ENCODE results near the gene L3MBTL4.

The L3MBTL4 gene

GRCh38 chr18:5973099-5973498, 441.6 kb downstream of the L3MBTL4 start:
- no peak overlapping the region for H3K56ac ChIP-seq (ENCODE audit: low read length)

DNA sequence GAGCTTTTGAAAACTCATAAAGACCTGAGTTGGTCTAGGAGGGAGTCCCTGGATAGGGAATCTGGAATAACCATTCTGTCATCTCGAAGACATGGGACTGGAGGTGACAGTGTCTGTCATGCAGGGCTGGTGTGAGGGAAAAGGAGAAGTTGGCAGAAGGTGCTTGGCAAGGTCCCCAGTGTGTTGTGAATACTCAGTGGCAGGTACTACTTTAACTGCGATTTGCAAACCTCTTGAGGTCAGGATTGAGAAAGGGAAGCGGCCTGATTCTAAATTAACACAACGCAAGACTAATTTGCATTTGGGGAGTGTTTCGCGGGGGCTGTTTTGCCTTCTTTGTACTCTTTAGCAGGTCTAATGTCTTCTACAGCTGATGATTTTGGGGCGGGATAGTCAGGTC, 442.4 kb downstream of the L3MBTL4 start:
- no peaks in the 10 kb centered on the region for H3K36me3 ChIP-seq (ENCODE audit: control insufficient read depth, insufficient read depth, low read length)
- H3K4ac ChIP-seq (ENCODE audit: low read depth, low read length): no peak overlapping the region
- H2BK120ac ChIP-seq (ENCODE audit: low read depth, low read length): no peak overlapping the region
- no peak overlapping the region for H3K56ac ChIP-seq (ENCODE audit: low read length)
- H3K4me1 ChIP-seq (ENCODE audit: control insufficient read depth, low read depth, low read length): peaks cover 5% of the 10 kb centered on the region
- no peak overlapping the region for H2BK15ac ChIP-seq (replicated peaks; ENCODE audit: low read depth)
- H3K27me3 ChIP-seq (ENCODE audit: insufficient read depth, low read length, poor library complexity): no peaks in the 10 kb centered on the region
- H3K79me2 ChIP-seq (ENCODE audit: control insufficient read depth, insufficient read depth, low read length): no peaks in the 10 kb centered on the region
- no peak overlapping the region for H3K23ac ChIP-seq (ENCODE audit: low read length)
- H3K79me1 ChIP-seq (ENCODE audit: low read length): no peaks in the 10 kb centered on the region
- DNase-seq: no peak
- WGBS (ENCODE audit: extremely low coverage, insufficient coverage, low lambda C conversion rate): no CpG with 5 or more reads among the region's 7 CpGs
- no peak overlapping the region for H3K4me2 ChIP-seq (ENCODE audit: low read length)
- no peak overlapping the region for H3K18ac ChIP-seq (ENCODE audit: low read length)
- no peak overlapping the region for H2AK5ac ChIP-seq (ENCODE audit: low read length)
- no peak overlapping the region for H4K5ac ChIP-seq (ENCODE audit: low read length)
- no peak overlapping the region for H3K9ac ChIP-seq (ENCODE audit: low read length)
- no peak overlapping the region for H2BK5ac ChIP-seq (ENCODE audit: low read length)
- no peak overlapping the region for H4K8ac ChIP-seq (ENCODE audit: low read depth, low read length)
- no peak overlapping the region for H3K4me3 ChIP-seq (ENCODE audit: low read length)
- no peak overlapping the region for H3K27ac ChIP-seq (ENCODE audit: low read depth, low read length)

More at GRCh38 chr18:5973099-5973498, 441.6 kb downstream of the L3MBTL4 start:
- no peak overlapping the region for H3K27ac ChIP-seq (ENCODE audit: low read depth, low read length)
- no peak overlapping the region for H3K18ac ChIP-seq (ENCODE audit: low read length)
- no peaks in the 10 kb centered on the region for H3K36me3 ChIP-seq (ENCODE audit: control insufficient read depth, insufficient read depth, low read length)
- H2BK15ac ChIP-seq (replicated peaks; ENCODE audit: low read depth): no peak overlapping the region
- peaks cover 8% of the 10 kb centered on the region for H3K4me1 ChIP-seq (ENCODE audit: control insufficient read depth, low read depth, low read length)
- no peaks in the 10 kb centered on the region for H3K79me1 ChIP-seq (ENCODE audit: low read length)
- H3K79me2 ChIP-seq (ENCODE audit: control insufficient read depth, insufficient read depth, low read length): no peaks in the 10 kb centered on the region
- H2BK5ac ChIP-seq (ENCODE audit: low read length): no peak overlapping the region
- whole genome bisulfite sequencing (ENCODE audit: extremely low coverage, insufficient coverage, low lambda C conversion rate): no CpG with 5 or more reads among the region's 3 CpGs
- no peak for DNase-seq
- H3K9ac ChIP-seq (ENCODE audit: low read length): no peak overlapping the region
- H2BK120ac ChIP-seq (ENCODE audit: low read depth, low read length): no peak overlapping the region
- no peak overlapping the region for H3K4ac ChIP-seq (ENCODE audit: low read depth, low read length)
- H3K23ac ChIP-seq (ENCODE audit: low read length): no peak overlapping the region
- no peak overlapping the region for H3K4me2 ChIP-seq (ENCODE audit: low read length)
- H3K4me3 ChIP-seq (ENCODE audit: low read length): no peak overlapping the region
- no peak overlapping the region for H4K5ac ChIP-seq (ENCODE audit: low read length)
- no peak overlapping the region for H4K8ac ChIP-seq (ENCODE audit: low read depth, low read length)
- H2AK5ac ChIP-seq (ENCODE audit: low read length): no peak overlapping the region
- H3K27me3 ChIP-seq (ENCODE audit: insufficient read depth, low read length, poor library complexity): no peaks in the 10 kb centered on the region

DNA sequence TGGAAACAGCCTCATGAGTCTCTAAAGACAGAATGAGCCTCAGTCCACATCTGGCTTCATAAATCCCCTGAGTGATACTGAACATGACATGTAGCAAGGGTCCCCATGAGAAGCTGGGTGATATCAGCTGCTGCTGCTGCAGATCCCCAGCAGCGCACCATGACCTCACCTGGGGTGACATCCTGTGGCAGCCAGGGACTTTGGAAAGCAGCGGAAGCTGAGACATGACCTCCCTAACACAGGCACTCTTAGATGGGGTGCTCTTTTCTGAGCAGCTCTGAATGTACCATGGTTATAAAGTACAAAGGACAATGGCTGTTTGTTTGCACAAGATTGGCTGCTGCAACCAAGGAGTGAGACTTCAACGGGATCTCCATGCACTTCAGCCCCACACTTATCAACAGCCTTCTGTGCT, 444.7 kb downstream of the L3MBTL4 start:
- H2BK15ac ChIP-seq (replicated peaks; ENCODE audit: low read depth): no peak overlapping the region
- H3K27me3 ChIP-seq (ENCODE audit: insufficient read depth, low read length, poor library complexity): no peaks in the 10 kb centered on the region
- no peak overlapping the region for H3K9ac ChIP-seq (ENCODE audit: low read length)
- DNase-seq: peak; percentile 29
- no peak overlapping the region for H3K4me2 ChIP-seq (ENCODE audit: low read length)
- no peak overlapping the region for H2BK120ac ChIP-seq (ENCODE audit: low read depth, low read length)
- no peak overlapping the region for H3K4ac ChIP-seq (ENCODE audit: low read depth, low read length)
- H3K27ac ChIP-seq (ENCODE audit: low read depth, low read length): no peak overlapping the region
- no peak overlapping the region for H3K56ac ChIP-seq (ENCODE audit: low read length)
- H4K8ac ChIP-seq (ENCODE audit: low read depth, low read length): no peak overlapping the region
- H4K5ac ChIP-seq (ENCODE audit: low read length): no peak overlapping the region
- H2AK5ac ChIP-seq (ENCODE audit: low read length): no peak overlapping the region
- H3K4me3 ChIP-seq (ENCODE audit: low read length): no peak overlapping the region
- no peak overlapping the region for H3K18ac ChIP-seq (ENCODE audit: low read length)
- no peaks in the 10 kb centered on the region for H3K79me2 ChIP-seq (ENCODE audit: control insufficient read depth, insufficient read depth, low read length)
- H3K23ac ChIP-seq (ENCODE audit: low read length): no peak overlapping the region
- peaks cover 2% of the 10 kb centered on the region for H3K4me1 ChIP-seq (ENCODE audit: control insufficient read depth, low read depth, low read length)
- H3K79me1 ChIP-seq (ENCODE audit: low read length): no peaks in the 10 kb centered on the region
- no peak overlapping the region for H2BK5ac ChIP-seq (ENCODE audit: low read length)
- H3K36me3 ChIP-seq (ENCODE audit: control insufficient read depth, insufficient read depth, low read length): no peaks in the 10 kb centered on the region
- WGBS (ENCODE audit: extremely low coverage, insufficient coverage, low lambda C conversion rate): no CpG with 5 or more reads among the region's 3 CpGs

- H2BK120ac ChIP-seq (ENCODE audit: low read depth, low read length): no peak overlapping the region
- H3K27ac ChIP-seq (ENCODE audit: low read depth, low read length): no peak overlapping the region
- H3K36me3 ChIP-seq (ENCODE audit: control insufficient read depth, insufficient read depth, low read length): no peaks in the 10 kb centered on the region
- H3K4me2 ChIP-seq (ENCODE audit: low read length): no peak overlapping the region
- no peak overlapping the region for H3K9ac ChIP-seq (ENCODE audit: low read length)
- H3K4me3 ChIP-seq (ENCODE audit: low read length): no peak overlapping the region
- H3K23ac ChIP-seq (ENCODE audit: low read length): no peak overlapping the region
- no peaks in the 10 kb centered on the region for H3K79me2 ChIP-seq (ENCODE audit: control insufficient read depth, insufficient read depth, low read length)
- WGBS (ENCODE audit: extremely low coverage, insufficient coverage, low lambda C conversion rate): no CpG with 5 or more reads among the region's 16 CpGs
- H2BK15ac ChIP-seq (replicated peaks; ENCODE audit: low read depth): no peak overlapping the region
- H3K56ac ChIP-seq (ENCODE audit: low read length): no peak overlapping the region
- no peak overlapping the region for H3K18ac ChIP-seq (ENCODE audit: low read length)
- H3K79me1 ChIP-seq (ENCODE audit: low read length): no peaks in the 10 kb centered on the region
- DNase-seq: no peak
- H3K27me3 ChIP-seq (ENCODE audit: insufficient read depth, low read length, poor library complexity): no peaks in the 10 kb centered on the region
- H2BK5ac ChIP-seq (ENCODE audit: low read length): no peak overlapping the region
- H4K8ac ChIP-seq (ENCODE audit: low read depth, low read length): no peak overlapping the region
- H3K4ac ChIP-seq (ENCODE audit: low read depth, low read length): no peak overlapping the region
- H2AK5ac ChIP-seq (ENCODE audit: low read length): no peak overlapping the region
- no peak overlapping the region for H4K5ac ChIP-seq (ENCODE audit: low read length)
- peaks cover 2% of the 10 kb centered on the region for H3K4me1 ChIP-seq (ENCODE audit: control insufficient read depth, low read depth, low read length)
Observed at GRCh38 chr18:5969355-5969988, 445.2 kb downstream of the L3MBTL4 start.

DNA sequence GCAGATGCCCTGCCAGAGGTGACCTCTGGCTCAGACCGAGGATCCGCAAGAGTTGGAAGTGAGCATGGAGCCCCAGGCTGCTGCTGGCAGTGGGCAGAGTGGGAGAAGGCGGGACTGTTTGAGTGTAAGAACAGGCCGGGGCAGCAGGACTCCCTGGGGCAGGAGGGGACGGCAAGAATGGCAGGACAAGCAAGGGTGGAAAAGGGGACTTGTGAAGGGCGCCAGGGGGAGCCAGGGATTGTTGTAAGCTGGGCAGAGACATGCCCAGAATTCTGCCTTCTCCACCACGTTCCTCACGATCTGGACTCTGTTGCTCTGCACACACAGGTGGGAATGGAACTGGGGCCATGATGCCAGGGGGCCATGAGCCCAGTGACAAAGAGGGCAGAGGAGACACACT, 447.0 kb downstream of the L3MBTL4 start:
- H3K4me1 ChIP-seq (ENCODE audit: control insufficient read depth, low read depth, low read length): peaks cover 2% of the 10 kb centered on the region
- no peak overlapping the region for H3K4me2 ChIP-seq (ENCODE audit: low read length)
- H3K23ac ChIP-seq (ENCODE audit: low read length): no peak overlapping the region
- no CpG with 5 or more reads among the region's 8 CpGs for WGBS (ENCODE audit: extremely low coverage, insufficient coverage, low lambda C conversion rate)
- no peak overlapping the region for H4K8ac ChIP-seq (ENCODE audit: low read depth, low read length)
- no peak overlapping the region for H3K4ac ChIP-seq (ENCODE audit: low read depth, low read length)
- no peaks in the 10 kb centered on the region for H3K79me1 ChIP-seq (ENCODE audit: low read length)
- H3K56ac ChIP-seq (ENCODE audit: low read length): no peak overlapping the region
- H4K5ac ChIP-seq (ENCODE audit: low read length): no peak overlapping the region
- H3K27ac ChIP-seq (ENCODE audit: low read depth, low read length): no peak overlapping the region
- H3K9ac ChIP-seq (ENCODE audit: low read length): no peak overlapping the region
- no peak overlapping the region for H3K4me3 ChIP-seq (ENCODE audit: low read length)
- no peaks in the 10 kb centered on the region for H3K79me2 ChIP-seq (ENCODE audit: control insufficient read depth, insufficient read depth, low read length)
- no peak overlapping the region for H2AK5ac ChIP-seq (ENCODE audit: low read length)
- H2BK15ac ChIP-seq (replicated peaks; ENCODE audit: low read depth): no peak overlapping the region
- H3K27me3 ChIP-seq (ENCODE audit: insufficient read depth, low read length, poor library complexity): no peaks in the 10 kb centered on the region
- H2BK120ac ChIP-seq (ENCODE audit: low read depth, low read length): no peak overlapping the region
- no peak overlapping the region for H3K18ac ChIP-seq (ENCODE audit: low read length)
- H3K36me3 ChIP-seq (ENCODE audit: control insufficient read depth, insufficient read depth, low read length): no peaks in the 10 kb centered on the region
- H2BK5ac ChIP-seq (ENCODE audit: low read length): no peak overlapping the region
- no peak for DNase-seq

DNA sequence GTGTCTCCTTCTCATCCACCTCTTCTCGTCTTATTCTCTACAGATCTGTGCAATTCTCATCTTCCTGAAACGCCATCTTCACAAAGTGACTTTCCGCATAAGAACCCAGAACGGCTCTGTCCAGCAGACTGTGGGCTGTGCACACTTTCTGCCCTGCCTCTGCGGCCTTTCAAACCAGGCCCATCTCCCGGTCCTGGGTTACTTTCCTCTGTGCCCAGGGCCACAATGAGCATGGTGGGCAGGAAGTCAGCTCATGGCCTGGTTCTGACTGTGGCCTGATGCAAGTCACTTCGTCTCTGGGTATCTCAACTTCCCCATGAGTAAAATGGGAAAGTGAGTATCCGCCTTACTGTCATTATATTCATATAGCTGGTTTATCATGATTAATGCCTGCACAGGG, 447.7 kb downstream of the L3MBTL4 start:
- H2BK15ac ChIP-seq (replicated peaks; ENCODE audit: low read depth): no peak overlapping the region
- no peak overlapping the region for H3K9ac ChIP-seq (ENCODE audit: low read length)
- no peak overlapping the region for H3K56ac ChIP-seq (ENCODE audit: low read length)
- no peak overlapping the region for H3K18ac ChIP-seq (ENCODE audit: low read length)
- no peaks in the 10 kb centered on the region for H3K27me3 ChIP-seq (ENCODE audit: insufficient read depth, low read length, poor library complexity)
- H2BK5ac ChIP-seq (ENCODE audit: low read length): no peak overlapping the region
- WGBS (ENCODE audit: extremely low coverage, insufficient coverage, low lambda C conversion rate): no CpG with 5 or more reads among the region's 8 CpGs
- H3K79me1 ChIP-seq (ENCODE audit: low read length): no peaks in the 10 kb centered on the region
- no peaks in the 10 kb centered on the region for H3K79me2 ChIP-seq (ENCODE audit: control insufficient read depth, insufficient read depth, low read length)
- no peak overlapping the region for H3K4me3 ChIP-seq (ENCODE audit: low read length)
- H2AK5ac ChIP-seq (ENCODE audit: low read length): no peak overlapping the region
- no peak for DNase-seq
- H3K4me1 ChIP-seq (ENCODE audit: control insufficient read depth, low read depth, low read length): peaks cover 2% of the 10 kb centered on the region
- H3K23ac ChIP-seq (ENCODE audit: low read length): no peak overlapping the region
- H3K4me2 ChIP-seq (ENCODE audit: low read length): no peak overlapping the region
- no peak overlapping the region for H4K8ac ChIP-seq (ENCODE audit: low read depth, low read length)
- no peak overlapping the region for H4K5ac ChIP-seq (ENCODE audit: low read length)
- no peak overlapping the region for H2BK120ac ChIP-seq (ENCODE audit: low read depth, low read length)
- no peaks in the 10 kb centered on the region for H3K36me3 ChIP-seq (ENCODE audit: control insufficient read depth, insufficient read depth, low read length)
- no peak overlapping the region for H3K27ac ChIP-seq (ENCODE audit: low read depth, low read length)
- H3K4ac ChIP-seq (ENCODE audit: low read depth, low read length): no peak overlapping the region

All from mesendoderm (in vitro differentiated cells).